HG02798 (cell line): ENCODE data around the gene CA5A.
"Not testable (repeated sequence)": the region's sequence is repeated elsewhere in the genome, so short reads cannot be mapped to it uniquely, and the experiment has no call there.

ENCODE experiments used
- ATAC-seq: cut with Tn5 transposase; IDR thresholded peaks from one replicate; pipeline ENCODE4 v1.9.1; 2021; ENCODE audit warnings: mild to moderate bottlenecking; ENCODE audit not compliant: unreplicated experiment, poor library complexity

Gene CA5A

DNA sequence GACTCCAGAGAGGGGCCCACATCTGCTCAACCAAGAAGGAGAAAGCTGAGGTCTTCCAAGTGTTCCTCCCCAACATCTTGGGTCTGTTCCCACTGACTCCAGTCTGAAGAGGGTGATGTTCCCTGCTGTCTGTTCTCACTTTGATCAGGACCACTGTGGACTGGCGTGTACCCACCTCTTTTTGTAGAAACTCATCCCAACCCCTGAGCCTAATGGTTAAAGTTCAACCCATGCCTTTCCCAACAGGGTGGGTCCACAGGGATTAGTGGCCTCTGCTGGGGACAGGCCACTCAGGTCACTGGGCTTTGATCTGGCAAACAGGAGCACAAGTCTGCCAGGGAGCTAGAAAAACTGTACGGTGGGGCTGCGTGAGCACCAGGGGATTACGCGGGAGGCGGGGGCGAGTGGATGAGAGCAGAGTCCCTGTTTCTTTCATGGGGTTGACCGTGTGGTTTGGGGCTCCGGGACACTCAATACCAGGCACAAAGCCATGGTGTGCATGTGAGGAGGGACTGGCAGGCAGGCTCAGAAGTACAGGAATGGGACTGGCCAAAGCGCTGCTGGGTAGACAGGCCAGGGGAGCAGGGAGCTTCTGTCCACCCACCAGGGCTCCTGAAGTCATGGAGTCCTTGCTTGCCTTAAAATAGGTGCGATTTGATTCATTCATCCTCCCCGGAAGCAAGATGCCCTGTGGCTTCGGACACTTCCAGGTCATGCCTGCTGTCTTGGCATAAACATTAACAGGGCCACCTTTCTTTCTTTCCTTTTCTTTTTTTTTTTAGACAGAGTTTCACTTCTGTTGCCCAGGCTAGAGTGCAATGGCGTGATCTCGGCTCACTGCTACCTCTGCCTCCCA, at the start of gene CA5A:
TSS of gene CA5A (minus strand) at position 155 of the 856 bp plus-strand sequence. CDS start at position 76, 79 bp downstream.
- ATAC-seq = no peak

DNA sequence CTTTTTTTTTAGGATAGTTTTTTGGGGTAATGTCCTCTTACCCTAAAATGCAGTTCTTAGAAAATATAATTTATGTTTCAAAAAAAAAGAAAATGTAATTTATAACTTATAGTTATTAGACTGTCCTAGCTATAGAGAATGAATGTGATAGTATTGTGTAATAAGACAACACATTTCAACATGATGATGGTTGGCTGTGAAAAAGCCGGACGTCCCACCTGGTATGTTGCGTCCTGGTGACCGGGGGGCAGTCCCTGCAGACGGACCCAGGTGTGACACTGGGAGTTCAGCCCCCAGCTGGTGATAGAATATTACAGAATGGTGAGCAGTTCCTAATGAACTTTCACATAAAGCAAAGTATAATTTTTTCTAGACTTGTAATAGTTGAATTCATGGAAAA, 49.2 kb upstream of the CA5A start:
- not testable (repeated sequence) for ATAC-seq

DNA sequence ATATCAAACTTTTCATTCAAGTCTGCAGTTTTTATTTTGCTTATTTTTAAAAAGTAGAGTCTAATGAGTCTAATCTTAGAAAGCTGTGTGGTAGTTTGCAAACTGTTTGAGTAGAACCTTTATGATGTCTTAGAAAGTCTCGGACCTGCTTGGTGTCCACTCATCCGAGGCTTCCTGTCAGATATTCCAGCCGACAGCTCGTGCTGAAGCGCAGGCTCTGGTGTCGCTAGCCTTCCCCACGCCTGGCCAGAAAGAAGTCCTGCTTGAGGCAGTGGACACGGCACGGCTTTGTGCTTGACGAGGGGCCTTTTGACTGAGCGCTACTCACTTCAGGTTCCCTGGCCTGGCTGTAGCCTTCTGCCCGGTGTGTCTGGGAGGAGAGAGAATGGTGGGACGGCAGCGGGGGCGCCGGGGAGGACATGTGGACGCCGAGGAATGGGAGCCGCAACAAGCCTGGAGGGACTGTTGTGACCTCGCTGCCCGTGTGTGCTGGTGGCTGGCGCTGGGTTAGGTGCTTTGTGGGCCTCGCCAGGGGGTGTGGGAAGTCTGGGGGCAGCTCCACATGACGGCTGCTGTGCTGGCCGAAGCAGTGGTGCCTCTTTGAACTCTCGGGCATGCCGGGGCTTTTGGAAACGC, 48.4 kb upstream of the CA5A start:
- ATAC-seq = no peak

DNA sequence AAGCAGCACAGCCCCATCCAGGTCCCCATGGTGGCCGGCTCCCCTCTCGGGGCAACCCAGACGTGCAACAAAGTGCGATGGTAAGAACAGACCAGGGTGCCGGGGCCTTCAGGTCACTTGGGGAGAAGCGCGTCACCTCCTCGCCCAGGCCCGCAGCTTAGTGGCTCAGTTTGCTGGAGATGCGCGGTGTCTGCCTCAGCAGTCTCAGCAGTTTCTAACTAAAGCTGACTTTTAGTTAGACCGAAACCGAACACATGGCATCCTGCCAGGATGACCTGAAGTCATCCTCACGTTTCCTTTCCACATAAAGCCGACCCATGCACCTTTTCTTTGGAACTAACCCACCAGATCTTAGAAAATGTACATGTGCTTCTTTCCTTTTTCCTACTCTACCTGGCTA, 47.9 kb upstream of the CA5A start:
- not testable (repeated sequence) for ATAC-seq

DNA sequence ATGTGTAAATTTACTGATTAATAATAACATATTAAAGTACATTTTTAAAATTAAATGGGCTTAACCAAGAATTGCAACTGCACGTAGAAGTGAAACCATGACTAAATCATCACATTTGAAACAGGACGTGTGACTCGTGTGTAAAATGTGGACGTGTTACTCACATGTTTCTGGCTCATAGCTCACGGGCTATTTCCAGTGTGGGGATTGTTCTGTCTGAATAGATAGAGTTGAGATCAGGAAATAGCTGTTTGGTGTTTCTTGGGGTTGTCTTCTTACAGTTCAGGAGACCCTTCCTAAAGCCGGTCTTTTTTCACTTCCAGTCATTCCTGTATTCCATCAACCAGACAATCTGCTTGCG, 47.4 kb upstream of the CA5A start:
- not testable (repeated sequence) for ATAC-seq

DNA sequence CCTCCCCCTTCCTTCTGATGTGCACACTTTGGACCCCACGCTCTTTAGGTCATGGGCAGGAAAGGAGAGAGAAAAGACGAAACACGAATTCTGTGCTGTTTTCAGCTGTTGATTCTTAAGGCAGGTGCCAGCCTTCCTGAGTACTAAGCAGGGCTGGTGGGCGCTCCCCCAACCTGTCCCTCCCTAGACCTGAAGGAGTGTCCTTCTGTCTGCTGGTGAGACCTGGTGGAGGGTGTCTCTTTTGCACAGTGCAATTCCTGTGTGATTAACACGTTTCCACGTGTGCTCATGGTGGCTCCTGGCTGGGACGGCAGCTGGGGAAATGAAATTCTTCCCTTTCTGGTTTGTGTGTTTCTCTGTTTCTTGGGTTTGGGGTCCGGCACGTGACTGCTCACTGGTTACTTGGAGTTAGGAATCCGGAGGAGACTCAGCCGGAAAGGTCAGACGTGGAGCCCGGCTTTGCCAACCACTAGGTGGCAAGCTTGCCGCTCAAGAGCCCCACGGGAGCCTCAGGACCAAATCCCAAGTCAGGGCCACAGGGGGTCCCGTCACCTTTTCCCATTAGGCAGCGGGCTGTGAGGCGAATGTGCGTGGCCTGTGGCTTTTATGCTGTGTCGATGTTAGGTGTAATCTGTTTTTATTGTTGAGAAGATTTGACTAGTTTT, 46.9 kb upstream of the CA5A start:
- not testable (repeated sequence) for ATAC-seq

DNA sequence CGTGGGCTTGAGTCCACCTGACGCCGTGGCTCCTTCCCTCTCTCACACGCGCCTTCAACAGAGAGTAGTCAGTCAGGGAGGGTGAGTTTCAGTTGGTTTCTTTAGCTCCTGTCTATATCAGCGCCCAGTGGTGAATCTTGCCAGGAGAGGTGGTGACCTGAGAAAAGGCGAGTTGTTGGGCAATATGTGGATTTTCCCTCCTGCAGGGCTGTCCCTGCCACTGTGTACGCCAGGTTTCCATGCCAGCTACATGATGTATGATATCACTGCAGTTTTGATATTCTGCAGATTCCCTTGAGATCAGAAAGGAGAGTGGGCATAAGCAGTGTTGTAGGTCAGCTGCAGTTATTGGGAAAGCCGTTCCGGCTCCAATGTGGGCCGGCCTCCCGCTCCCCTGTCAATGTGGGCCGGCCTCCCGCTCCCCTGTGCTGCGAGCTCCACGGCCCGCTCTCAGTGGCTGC, 46.3 kb upstream of the CA5A start:
- ATAC-seq = no peak

DNA sequence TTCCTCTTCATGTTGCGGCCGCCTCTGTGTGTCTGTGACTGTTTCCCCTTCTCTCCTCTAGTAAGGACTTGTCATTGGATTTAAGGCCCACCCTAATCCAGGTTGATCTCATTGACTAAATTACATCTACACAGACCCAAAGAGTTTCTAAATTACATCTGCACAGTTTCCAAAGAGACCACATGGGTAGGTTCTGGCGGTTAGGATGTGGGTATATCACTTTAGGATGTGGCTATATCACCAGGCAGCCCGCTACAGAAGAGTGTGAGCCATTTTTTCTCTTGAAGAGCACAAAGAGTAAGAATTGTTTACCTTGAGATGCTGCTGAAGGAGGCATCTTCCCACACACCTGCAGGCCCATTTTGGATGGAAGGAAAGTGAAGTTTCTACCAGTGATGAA, 45.0 kb upstream of the CA5A start:
- ATAC-seq = not testable (repeated sequence)

DNA sequence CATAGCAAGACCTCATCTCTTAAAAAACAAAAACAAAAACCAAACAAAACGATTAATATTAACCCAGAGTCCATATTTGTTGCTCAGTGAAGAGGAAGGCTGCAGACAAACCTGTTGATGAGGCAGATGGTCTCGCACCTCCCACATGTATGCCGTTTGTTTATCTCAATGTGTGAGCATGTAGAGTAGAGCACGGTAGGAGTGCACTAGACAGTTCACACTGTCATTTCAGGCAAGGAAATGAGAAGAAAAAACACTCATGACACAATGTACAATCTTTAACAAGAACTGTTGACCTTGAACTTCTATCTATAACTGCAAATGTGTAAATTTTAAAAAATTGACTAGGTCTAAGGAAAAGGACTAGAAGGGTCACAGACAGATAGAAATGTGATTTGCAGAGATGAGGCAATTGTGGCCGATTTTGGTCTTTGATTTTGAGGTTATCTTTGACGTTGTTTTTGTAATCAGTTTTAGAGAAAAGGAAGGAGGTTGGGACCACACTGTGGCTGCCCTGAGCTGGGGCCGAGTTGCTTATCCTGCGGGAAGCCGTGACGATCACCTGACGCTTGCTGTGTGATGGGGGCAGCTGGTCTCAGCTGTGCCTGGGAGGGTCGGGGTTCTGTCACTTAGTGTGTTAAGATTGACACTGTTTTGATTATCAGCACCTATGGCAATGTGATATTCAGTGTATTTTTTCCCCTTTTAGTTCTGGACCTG, 43.7 kb upstream of the CA5A start:
- not testable (repeated sequence) for ATAC-seq

DNA sequence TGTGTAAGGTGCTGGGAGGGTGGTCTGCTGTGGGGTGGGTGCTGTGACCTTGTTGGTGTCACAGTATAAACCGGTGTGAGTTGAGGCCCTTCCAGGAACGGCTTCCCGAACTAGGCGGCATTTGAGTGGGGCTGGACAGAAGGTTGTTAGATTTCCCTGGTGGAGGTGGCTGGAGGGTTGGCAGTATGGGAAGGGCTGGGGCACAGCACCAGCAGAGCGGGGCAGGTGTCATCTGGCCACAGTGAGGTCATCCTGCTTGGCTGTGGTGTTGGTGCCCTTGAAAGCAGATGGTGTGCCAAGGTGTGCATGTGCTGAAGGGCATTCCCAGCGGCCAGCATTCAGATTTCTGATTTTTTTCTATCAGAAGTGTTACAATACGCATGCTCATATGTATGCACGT, 43.0 kb upstream of the CA5A start:
- ATAC-seq = no peak

DNA sequence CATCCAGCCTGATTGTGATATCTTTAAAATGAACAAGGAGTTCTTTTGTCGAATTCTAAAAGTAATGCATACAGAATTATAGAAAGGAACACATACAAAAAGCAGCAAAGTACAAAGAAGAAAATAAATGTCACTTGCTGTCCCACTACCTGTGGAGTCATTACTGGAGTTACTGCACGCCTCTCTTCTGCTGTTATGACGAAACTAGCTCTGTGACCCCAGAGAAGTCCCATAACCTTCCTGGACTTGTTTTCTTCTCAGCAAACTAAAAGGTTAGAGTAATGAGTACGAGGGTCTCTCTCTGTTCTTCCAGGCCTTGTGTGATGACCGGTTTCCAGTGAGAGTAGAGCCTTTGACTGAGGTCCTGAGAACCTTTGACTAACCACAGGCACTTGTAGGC, 41.8 kb upstream of the CA5A start:
- ATAC-seq = no peak

DNA sequence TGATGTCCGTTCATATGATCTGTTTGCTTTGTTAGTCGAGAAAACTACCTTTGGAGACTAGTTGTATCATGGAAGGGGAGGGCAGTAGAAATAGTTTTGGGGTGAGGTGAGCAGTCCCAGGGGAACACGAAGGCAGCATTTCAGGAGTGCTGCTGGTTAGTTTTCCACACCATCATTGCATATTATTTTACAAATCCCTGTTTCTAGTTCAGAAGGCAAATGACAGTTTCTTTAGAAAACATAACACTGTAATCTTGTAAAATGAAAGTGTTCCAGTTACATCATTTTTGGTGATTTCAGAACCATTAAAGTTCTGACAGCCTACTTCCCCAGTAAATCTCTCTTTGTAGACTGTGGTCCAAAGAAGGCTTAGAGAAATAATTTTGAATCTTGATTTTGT, 40.3 kb upstream of the CA5A start:
- no peak for ATAC-seq

DNA sequence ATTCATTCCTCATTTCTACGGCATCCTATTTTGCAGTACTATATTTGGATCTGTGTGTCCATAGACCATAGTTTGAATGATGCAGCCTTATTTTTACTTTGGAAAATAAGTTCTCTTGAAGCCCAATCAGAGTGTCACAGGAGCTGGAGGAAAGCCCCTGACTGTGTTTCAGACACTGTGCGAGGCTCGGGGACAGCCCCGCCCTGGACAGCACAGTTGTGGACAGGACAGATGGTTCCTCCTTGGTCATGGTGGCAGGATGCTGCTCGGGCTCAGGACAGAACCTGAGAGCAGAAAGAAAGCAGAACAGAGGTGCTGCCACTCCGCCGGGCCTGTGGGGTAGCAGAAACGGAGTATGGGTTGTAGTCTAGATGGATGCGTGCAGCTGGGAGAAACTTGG, 37.8 kb upstream of the CA5A start:
- ATAC-seq = no peak

DNA sequence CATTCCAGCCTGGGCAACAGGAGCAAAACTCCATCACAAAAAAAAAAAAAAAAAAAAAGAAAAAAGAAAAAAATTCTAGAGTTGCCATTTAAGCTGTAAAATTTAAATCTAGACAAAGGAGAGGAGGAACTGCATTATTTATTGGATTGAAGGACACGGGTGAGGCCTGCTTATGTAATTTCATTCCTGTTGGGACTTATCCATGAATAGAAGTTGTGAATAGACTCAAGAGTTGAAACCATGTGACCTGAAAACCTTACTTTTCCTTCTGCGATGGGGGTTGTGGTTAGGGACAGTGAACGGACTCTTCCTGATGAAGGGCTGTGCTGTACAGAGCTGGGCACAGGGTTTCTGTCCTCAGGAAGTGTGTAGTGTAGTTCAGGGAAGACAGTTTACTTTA, 37.4 kb upstream of the CA5A start:
- no peak for ATAC-seq

DNA sequence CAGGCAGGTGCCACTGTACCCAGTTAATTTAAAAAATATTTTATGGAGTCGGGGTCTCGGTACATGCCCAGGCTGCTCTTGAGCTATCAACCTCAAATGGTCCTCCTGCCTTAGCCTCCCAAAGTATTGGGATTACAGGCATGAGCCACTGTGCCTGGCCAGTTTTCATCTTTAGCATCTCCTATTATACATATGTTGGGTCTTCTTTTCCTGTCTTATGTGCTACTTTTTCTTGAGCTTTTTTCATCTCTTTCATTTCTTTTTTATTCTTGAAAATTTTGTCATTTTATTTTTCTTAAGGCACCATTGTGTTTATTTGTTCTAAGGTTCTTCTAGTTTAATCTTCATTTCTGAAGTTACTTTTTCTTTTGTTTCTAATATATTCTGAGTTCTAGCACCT, 35.6 kb upstream of the CA5A start:
- ATAC-seq = no peak

DNA sequence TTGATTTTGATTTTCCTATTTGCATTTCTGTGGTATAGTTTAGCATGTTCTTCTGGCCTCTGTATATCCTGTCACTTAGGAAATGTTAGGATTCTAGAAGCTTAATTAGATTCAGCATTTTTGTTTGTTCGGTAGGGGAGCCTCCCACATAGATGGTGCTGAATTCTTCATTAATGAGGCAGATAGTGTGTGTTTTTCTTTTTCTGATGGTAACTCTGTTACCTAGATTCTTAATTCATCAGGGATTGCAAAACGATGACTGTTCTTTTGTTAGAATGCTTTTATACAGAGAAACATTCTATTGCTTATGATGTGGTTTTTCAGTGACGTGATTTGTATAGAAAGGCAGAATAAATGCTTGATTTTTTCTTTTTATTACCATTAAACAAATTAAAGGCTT, 33.9 kb upstream of the CA5A start:
- no peak for ATAC-seq

DNA sequence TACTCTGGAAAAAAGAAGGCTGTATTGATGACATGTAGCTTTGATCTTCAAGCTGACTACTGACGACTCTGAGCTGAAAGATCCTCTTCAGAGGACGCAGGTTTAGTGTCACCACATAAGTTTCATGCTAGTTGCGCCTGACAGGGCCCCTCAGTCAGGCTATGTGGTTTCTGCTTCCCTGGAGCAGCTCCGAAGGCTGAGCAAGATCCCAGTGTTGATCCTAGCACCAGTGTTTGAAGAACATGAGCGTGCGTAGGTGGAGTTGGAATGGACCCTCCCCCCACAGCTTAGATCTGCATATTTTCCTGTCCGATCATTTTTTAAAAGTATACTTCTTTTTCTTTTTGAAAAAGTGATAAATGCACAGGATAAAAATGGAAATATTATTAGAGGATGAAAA, 32.2 kb upstream of the CA5A start:
- ATAC-seq = no peak

DNA sequence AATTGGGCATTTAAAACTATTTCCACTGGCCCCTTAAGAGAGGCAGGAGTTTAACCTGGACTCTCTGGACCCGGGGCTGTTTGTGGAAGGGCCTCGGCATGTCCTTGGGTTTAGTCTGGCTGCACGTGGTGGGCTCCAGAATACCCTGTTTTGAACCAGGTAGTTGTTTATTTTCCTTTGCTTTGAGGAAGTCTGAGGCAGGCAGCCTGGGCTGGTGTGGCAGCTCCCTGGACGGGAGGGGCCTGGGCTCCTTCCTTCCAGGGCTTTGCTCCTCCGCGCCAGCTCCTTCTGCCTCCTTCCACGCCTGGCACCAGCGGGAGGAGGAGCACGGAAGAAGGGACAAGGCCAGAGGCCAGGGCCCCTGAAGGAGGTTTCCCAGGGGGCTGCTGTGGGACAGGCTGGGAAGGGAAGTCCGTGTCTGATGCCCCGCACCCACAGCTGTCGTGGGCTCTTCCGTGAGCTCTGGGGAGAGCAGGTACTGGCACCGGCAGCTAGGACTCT, 30.4 kb upstream of the CA5A start:
- no peak for ATAC-seq

DNA sequence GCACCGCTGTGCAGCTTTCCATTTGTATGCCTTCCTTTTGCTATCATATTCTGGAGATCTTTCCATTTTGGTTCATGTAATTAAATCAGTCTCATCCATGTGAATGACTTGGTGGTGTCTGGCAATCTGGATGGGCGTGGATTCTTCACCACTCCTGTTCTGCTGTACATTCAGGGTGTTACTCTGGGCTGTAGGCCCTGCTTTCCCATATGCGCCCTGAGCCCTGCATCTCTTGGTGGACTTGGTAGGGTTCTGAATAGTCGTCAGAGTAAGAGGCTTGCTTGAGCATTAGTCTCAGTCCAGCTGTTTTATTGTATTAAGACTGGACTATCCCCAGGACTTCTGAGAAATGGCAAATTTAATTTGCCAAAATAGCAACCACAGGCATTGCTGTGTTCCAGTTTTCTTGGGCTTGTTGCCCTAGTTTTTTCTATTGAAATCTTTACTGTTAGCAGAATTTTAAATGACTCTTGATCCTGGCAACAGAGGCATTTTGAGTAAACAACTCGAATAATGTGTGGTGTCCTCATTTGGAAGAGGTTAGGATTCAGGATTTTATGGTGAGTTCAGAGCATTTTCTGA, 29.8 kb upstream of the CA5A start:
- no peak for ATAC-seq

DNA sequence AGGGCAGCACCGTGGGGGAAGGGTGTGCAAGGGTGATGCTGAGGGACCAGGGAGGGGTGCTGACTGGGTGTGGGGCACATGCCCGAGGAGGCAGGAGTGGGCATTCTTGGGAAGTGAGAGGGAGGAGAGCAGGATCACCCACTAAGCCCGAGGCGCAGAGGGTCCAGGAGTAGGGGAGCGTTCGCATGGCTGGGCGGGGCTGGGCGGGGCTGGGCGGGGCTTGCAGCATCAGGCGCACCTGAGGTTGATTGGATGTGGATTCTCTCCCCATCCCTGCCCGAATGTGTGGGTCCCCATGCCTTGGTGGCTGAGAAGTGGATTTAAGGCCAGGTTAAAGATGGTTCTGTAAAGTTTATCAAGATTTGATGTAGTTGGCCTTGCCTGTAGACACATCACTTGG, 29.1 kb upstream of the CA5A start:
- ATAC-seq = no peak
